ENCODE measurements around the gene HHATL.

Gene HHATL

GRCh38 chr3:42649006-42649405, 53.6 kb downstream of the HHATL start:
- no peak for DNase-seq

GRCh38 chr3:42647821-42648459, 54.7 kb downstream of the HHATL start:
- DNase-seq, result no peak
